Right renal pelvis (tissue), 4 donors: ENCODE results near the gene DIAPH2. TPM values are rescaled to one million over a fixed set of nuclear protein-coding genes. Genes with fewer than 3 reads are reported as not detected.

Experiments used
- DNase-seq, 4 donors: peaks; one replicate each; pipeline ENCODE4 v3.0.0-alpha.2; 2013; ENCODE audit warnings: low read depth in 4 of 4, low spot score in 3 of 4, missing footprints in 1 of 4
- polyA plus RNA-seq, 4 donors: library from polyadenylated mRNA; unstranded; fragments of 120-200 nt; gene quantifications; one replicate each; pipeline ENCODE4 v1.2.1, GENCODE V29; 2013; ENCODE audit not compliant: insufficient read length in 4 of 4

Gene DIAPH2
- polyA plus RNA-seq, 4 donors: 7.8 to 9.6 (median 9.0) TPM

DNA sequence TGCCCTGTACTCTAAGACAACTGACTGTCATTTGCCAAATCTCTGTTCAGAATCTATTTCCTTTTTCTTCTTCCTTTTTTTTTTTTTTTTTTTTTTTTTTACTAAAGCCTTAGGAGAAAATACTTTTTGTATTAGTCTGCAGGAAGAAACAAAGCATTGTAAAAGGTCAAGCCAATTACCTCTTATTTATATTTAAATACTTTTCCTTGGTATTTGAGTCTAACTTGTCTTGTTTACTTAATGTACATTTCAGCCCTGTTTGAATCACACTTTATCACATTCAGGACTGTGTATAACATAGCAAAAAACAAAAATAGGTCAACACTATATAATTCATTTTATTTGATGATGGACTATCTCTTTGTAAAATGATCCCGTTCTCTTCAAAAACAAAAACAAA lies 461.3 kb downstream of the DIAPH2 start:
- no peak for DNase-seq

- DNase-seq: no peak
These were observed 471.2 kb downstream of the DIAPH2 start for GRCh38 chrX:97155816-97156215.

- DNase-seq: no peak
These were observed 473.6 kb downstream of the DIAPH2 start for GRCh38 chrX:97158269-97158668.

DNA sequence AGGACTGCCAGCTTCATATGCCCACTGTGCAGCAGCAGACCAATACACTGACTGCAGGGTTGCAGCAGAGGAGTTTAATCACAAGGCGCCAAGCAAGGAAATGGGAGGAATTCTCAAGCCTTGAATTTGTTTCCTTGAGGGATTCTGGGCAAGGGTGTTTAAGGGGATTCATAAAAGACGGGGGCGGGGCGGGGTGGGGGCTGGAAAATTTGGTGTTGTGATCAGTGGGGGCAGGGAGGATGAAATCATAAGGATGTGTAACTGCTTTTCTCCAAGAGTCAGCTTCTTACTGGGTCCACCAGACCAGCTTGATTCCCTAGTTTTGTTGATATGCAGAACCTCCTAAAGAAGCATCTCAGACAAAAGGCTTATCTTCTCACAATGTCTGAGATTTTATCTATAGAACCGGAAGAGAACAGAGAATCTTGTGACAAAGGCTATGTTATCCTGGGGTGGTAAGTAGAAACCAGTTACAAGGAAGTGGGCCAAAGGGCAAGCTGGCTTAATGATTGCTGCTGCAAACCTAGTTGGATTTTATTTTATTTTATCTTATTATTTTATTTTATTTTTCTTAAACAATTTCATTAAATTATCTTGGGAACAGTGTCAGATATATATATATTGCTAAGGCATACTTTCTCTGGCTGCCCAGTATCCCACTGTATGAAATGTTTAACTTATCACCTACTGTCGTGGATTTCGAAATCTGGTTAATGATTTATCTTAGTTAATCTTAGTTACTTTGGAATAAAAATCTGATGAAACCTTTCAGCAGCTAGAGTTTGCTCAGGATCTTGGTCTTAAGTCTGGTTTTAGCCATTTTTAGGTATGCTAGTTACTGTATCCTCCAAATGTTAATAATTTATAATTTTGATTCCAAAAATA lies 475.5 kb downstream of the DIAPH2 start:
- no peak for DNase-seq

- no peak for DNase-seq
These were observed 482.7 kb downstream of the DIAPH2 start for GRCh38 chrX:97167333-97167732.

- DNase-seq: no peak
These were observed 484.0 kb downstream of the DIAPH2 start for GRCh38 chrX:97168646-97169045.

DNA sequence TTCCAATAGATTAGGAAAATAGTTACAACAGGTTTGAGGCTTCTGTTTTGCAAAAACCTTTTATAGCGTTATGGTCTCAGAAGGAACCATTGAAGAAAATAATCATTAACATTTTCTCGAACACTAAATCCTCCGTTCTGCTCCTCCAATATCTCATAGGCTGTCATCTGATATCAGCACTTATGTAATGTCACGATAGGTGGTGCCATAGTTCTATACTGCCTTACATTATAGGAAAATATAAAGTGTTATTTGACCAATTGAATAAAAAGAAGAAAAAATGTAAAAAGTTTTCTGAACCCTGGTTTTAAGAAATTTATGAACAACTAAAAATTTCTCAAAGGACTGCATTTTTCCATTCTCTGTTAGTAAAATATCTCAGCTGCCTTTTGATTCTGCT lies 490.5 kb downstream of the DIAPH2 start:
- no peak for DNase-seq

GRCh38 chrX:97189668-97190067 lies 505.0 kb downstream of the DIAPH2 start:
- no peak for DNase-seq

DNA sequence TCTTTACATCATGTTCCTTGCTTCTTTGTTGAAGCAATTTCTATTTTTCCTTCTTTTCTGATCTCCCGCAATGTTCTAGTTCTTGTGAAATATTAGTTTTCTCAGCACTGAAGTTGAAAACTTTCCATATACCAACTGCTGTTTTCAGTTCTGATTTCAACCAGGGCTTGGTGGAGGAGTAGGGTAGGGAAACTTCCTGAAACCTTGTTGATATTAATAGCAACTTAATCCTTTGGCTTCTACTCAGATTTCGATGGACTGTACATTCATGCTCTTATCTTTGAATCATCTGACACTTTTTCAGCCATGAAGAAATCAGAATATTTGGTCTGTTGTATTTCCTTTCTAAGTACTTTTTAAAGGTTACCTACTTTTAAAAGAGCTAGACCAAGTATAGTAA lies 514.9 kb downstream of the DIAPH2 start:
- no peak for DNase-seq

- no peak for DNase-seq
These were observed 515.8 kb downstream of the DIAPH2 start for GRCh38 chrX:97200454-97200853.

DNA sequence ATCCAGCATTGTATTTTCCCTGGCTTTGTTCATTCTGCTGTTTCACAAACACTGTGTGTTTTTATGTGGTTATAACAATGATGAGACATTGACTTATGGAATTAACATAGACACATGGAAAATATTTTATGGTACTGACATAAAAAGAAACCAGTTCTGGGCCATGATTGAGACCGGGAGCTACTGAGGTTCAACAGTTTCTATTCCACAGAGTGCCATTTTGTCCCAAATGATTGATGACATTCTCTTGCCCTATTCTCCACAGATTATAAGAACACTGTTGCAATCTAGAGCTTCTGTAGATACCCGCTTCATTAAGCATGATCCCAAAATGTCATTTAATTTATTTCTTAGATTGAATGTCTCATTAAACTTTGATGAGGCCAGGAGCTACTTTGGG lies 525.9 kb downstream of the DIAPH2 start:
- DNase-seq: no peak

GRCh38 chrX:97211070-97211469 lies 526.4 kb downstream of the DIAPH2 start:
- DNase-seq: no peak

DNA sequence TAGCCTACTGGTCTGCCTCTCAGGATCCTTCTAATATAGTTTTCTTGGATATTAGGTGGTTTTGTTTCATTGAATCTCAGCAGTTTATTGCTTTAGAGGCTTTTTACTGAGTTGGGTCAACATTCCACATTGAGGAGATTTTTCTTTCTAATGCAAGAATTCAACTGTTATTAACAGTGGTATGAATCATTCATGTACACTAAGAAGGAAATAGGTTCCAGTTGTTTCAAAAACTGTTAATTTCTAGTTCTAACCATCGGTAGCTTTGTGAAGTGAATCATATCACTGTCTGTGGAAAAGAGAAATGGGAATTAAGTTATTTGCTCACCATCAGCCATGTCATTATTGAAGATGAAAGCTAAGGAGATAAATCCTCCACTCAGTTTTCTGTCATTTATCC lies 530.5 kb downstream of the DIAPH2 start:
- no peak for DNase-seq

GRCh38 chrX:97224148-97224547 lies 539.5 kb downstream of the DIAPH2 start:
- DNase-seq: no peak

DNA sequence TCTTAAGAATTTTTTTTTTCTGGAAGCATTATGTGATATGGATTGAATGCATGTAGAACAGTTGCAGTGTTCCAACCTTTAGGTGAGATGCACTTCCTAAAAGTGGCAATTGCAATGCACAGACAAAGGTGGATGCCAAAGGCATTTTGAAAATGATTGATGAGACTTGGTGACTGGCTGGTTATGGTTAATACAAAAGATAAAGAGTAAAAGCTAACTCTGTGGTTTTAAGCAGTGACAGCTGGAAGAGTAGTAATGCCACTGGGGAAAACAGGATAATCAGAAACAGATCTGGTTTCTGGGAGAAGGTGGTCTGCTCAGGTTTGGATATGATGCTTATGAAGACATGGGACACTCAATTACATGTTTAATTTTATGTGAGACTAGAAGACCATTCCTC lies 544.7 kb downstream of the DIAPH2 start:
- DNase-seq: no peak

DNA sequence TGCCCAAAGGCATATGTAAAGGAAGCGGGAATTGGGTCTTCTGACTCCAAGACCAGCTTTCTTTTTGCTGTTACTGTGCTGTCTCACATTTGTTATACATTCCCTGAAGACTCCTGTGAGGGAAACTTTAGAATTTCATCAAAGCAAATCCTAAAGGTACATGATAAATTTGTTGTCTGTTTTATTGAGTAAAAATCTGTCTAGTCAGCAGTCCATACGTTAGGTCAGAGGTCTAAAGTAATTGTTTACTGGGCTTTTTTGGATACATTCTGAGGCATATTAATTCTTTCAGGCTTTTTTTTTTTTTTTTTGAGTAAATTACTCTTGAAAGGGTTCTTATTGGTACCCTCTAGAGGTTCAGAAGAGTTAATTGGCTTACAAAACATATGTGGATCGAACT lies 546.3 kb downstream of the DIAPH2 start:
- DNase-seq: no peak

DNA sequence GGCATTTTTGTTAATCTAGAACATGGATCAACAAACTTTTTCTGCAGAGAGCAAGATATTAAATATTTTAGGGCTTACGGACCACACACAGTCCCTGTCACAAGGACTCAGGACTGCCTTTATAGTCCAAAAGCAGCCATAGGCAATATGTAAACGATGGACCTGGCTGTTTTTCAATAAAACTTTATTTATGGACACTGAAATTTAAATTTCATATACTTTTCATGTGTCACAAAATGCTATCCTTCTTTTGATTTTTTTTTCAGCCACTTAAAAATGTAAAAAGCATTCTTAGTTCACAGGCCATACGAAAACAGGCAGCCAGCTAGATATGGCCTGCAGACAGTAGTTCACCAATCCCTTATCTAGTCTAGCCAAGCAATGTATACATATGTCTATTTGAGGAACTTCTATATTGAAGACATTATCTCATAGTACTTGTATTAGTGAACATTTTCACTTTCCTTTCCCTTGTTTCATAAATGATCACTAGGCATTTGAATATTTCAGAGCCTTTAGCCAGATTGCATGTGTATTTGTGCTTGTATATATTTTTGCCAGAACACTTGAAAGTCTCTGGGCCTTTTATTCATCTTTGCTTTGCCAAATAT lies 549.9 kb downstream of the DIAPH2 start:
- DNase-seq: no peak

DNA sequence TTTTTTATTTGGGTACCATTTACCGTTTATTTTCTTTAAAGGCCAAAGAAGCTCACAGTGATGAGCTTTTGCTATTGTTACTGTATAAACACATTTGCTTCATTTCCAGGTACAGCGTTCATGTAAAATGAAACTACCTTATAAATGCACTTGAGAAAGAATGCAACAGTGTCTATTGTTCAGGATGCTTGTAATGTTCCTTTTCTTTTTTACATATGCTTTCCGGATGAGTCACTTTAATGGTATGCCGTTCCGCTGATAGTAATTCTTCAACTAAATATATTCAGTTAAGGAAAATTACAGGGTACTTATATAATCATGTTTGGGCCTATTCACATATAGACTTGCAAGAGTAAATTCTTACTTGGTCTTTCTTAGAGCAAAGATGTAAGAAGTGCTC lies 554.0 kb downstream of the DIAPH2 start:
- no peak for DNase-seq

- DNase-seq: no peak
These were observed 567.5 kb downstream of the DIAPH2 start for GRCh38 chrX:97252111-97252510.

DNA sequence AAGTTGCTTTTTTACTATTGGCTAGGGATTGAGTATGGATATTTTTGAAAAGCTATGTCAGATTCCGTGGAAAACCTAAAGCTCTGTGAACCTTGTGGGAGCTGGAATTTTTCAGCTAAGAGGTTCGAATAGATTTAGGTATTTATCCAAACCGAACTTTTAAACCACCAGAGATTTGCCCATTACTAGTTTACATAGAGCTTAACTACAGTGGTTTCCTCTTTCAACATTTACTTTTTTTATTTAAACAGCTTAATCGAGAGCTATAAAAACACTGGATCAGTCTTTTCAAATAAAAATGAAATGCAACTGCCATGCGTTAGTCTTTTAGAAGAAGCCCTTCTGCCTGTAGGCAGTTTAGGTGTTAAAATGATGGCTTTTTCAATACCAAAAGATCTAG lies 576.0 kb downstream of the DIAPH2 start:
- DNase-seq: no peak

GRCh38 chrX:97266406-97267121 lies 581.9 kb downstream of the DIAPH2 start:
- DNase-seq: no peak
